Left cardiac atrium (tissue), 4 donors: ENCODE measurements around the gene APBA1. TPM values are rescaled to one million over a fixed set of nuclear protein-coding genes. Genes with fewer than 3 reads are reported as not detected.

Experiments
- ATAC-seq, 2 donors: fragments of 200-7000 bp; cut with Tn5 transposase; one replicate each; pipeline ENCODE4 v1.9.1; 2020; ENCODE audit warnings: mild to moderate bottlenecking in 2 of 2, moderate library complexity in 2 of 2
- DNase-seq: peaks from one replicate; pipeline ENCODE4 v3.0.0-alpha.2; 2020
- intact Hi-C, 2 donors: fragments of 100-400 bp; cut with DNase I; formaldehyde crosslinking; loops; one replicate each; pipeline versions ENCODE4 v1.14.1 to v1.15.1; 2022 to 2023
- long read RNA-seq: library from polyadenylated mRNA; unstranded; transcript quantifications from one replicate; pipeline ENCODE4 v2.0.0, GENCODE V29; 2021
- total RNA-seq, 2 donors: library from RNA; stranded (reverse); fragmentation: NEBNext Ultra II Directional; extraction: Animal tissue kit (Norgen Biotek cat#: 25700); gene quantifications; one replicate each; pipeline ENCODE4 v1.2.1, GENCODE V29; 2021
- donor health status: DM: no; HTN: yes; CAD: no.
- donor health status: DM: no; HTN: yes; CAD: no; lungs with severe emphysema.
- donor health status: DM: yes; HTN: yes; CAD: no.
- donor health status: Dilated cardiomyopathy.

The APBA1 gene
- total RNA-seq = 1 to 10 TPM; 7.8 to 8.4 TPM
- long read RNA-seq = 0 reads

- DNase-seq = peak; percentile 74
- intact Hi-C loops = loop anchor here (5.0 to 10.0 kb wide), 4 partner anchors 83 to 245 kb away; no protein-coding TSS in a partner anchor
- ATAC-seq = peak; percentile 88 to 90
These were observed at the start of gene APBA1 for GRCh38 chr9:69671879-69672595. APBA1 (minus strand) TSS chr9:69672371.

- no peak for DNase-seq
- no peak for ATAC-seq
These were observed 47.8 kb upstream of the APBA1 start for GRCh38 chr9:69719983-69720382.

GRCh38 chr9:69719367-69719766, 47.2 kb upstream of the APBA1 start:
- no peak for ATAC-seq
- intact Hi-C loops = no loop called here
- DNase-seq = no peak

More at GRCh38 chr9:69719983-69720382, 47.8 kb upstream of the APBA1 start:
- intact Hi-C loops = no loop called here

- intact Hi-C loops = no loop called here
- DNase-seq (no peak), ATAC-seq (no peak)
These were observed 46.0 kb upstream of the APBA1 start for GRCh38 chr9:69718218-69718617.

- DNase-seq (no peak), ATAC-seq (no peak)
- intact Hi-C loops = no loop called here
These were observed 43.7 kb upstream of the APBA1 start for GRCh38 chr9:69715825-69716224.

GRCh38 chr9:69715096-69715495, 42.9 kb upstream of the APBA1 start:
- ATAC-seq (no peak), DNase-seq (no peak)
- intact Hi-C loops = no loop called here

GRCh38 chr9:69697475-69697874, 25.3 kb upstream of the APBA1 start:
- DNase-seq (no peak), ATAC-seq (no peak)
- intact Hi-C loops = no loop called here

- DNase-seq (no peak), ATAC-seq (no peak)
- intact Hi-C loops = no loop called here
These were observed 24.6 kb upstream of the APBA1 start for GRCh38 chr9:69696802-69697201.

- DNase-seq (no peak), ATAC-seq (no peak)
- intact Hi-C loops = no loop called here
These were observed 17.9 kb upstream of the APBA1 start for GRCh38 chr9:69689991-69690538.

GRCh38 chr9:69683927-69684326, 11.8 kb upstream of the APBA1 start:
- no peak for ATAC-seq
- no peak for DNase-seq
- intact Hi-C loops = no loop called here

GRCh38 chr9:69678843-69679538, 6.8 kb upstream of the APBA1 start:
- DNase-seq (no peak), ATAC-seq (no peak)
- intact Hi-C loops = loop anchor here in 1 of 2 donors (10.0 kb wide), 1 partner anchor 76 kb away; no protein-coding TSS in a partner anchor

- ATAC-seq (no peak), DNase-seq (no peak)
- intact Hi-C loops = loop anchor here in 1 of 2 donors (10.0 kb wide), 1 partner anchor 77 kb away; no protein-coding TSS in a partner anchor
These were observed 5.8 kb upstream of the APBA1 start for GRCh38 chr9:69677931-69678330.

- ATAC-seq = no peak
- intact Hi-C loops = loop anchor here in 1 of 2 donors (10.0 kb wide), 1 partner anchor 79 kb away; no protein-coding TSS in a partner anchor
These were observed 3.4 kb upstream of the APBA1 start for GRCh38 chr9:69675563-69675962.

GRCh38 chr9:69674716-69675438, 2.7 kb upstream of the APBA1 start:
- intact Hi-C loops = loop anchor here (5.0 to 10.0 kb wide), 4 partner anchors 80 to 242 kb away; no protein-coding TSS in a partner anchor
- DNase-seq = no peak
- no peak for ATAC-seq

More at GRCh38 chr9:69675563-69675962, 3.4 kb upstream of the APBA1 start:
- no peak for DNase-seq

GRCh38 chr9:69674112-69674685, 2.0 kb upstream of the APBA1 start:
- intact Hi-C loops = loop anchor here (5.0 to 10.0 kb wide), 4 partner anchors 81 to 243 kb away; no protein-coding TSS in a partner anchor
- ATAC-seq (no peak), DNase-seq (no peak)

GRCh38 chr9:69673311-69673640, 1.1 kb upstream of the APBA1 start:
- ATAC-seq (no peak), DNase-seq (no peak)
- intact Hi-C loops = loop anchor here (5.0 to 10.0 kb wide), 4 partner anchors 82 to 244 kb away; no protein-coding TSS in a partner anchor

GRCh38 chr9:69672596-69673310, 582 bp upstream of the APBA1 start:
- DNase-seq (peak; percentile 90), ATAC-seq (peak; percentile 87 to 89)
- intact Hi-C loops = loop anchor here (5.0 to 10.0 kb wide), 4 partner anchors 82 to 245 kb away; no protein-coding TSS in a partner anchor

GRCh38 chr9:69671311-69671878, 776 bp downstream of the APBA1 start:
- ATAC-seq = peak in 1 of 2 donors; percentile 32
- intact Hi-C loops = loop anchor here (5.0 to 10.0 kb wide), 4 partner anchors 83 to 246 kb away; no protein-coding TSS in a partner anchor
- DNase-seq = peak; percentile 32
